Measurements from ENCODE around the gene SMYD3.

Gene SMYD3

GRCh38 chr1:245856944-245857531 lies 650.0 kb downstream of the SMYD3 start:
- peaks cover 62% of the 10 kb centered on the region for H3K4me1 Mint-ChIP-seq

GRCh38 chr1:245855846-245856730 lies 651.0 kb downstream of the SMYD3 start:
- H3K27me3 Mint-ChIP-seq (ENCODE audit: low read depth, poor library complexity), result no peaks in the 10 kb centered on the region
- H3K9me3 Mint-ChIP-seq, result peaks cover 3% of the 10 kb centered on the region
- no peak for TF ChIP-seq CTCF (IDR thresholded peaks at IDR 0.05)
- H3K4me3 Mint-ChIP-seq, result no peak overlapping the region
- H3K36me3 Mint-ChIP-seq (ENCODE audit: low read depth), result peaks cover 45% of the 10 kb centered on the region
- H3K27ac Mint-ChIP-seq, result no peak overlapping the region
- peaks cover 52% of the 10 kb centered on the region for H3K4me1 Mint-ChIP-seq
- no peak for DNase-seq

More at GRCh38 chr1:245856944-245857531, 650.0 kb downstream of the SMYD3 start:
- Mint-ChIP-seq H3K9me3 (peaks cover 3% of the 10 kb centered on the region), H3K4me3 (no peak overlapping the region), H3K27me3 (ENCODE audit: low read depth, poor library complexity) (no peaks in the 10 kb centered on the region), H3K36me3 (ENCODE audit: low read depth) (peaks cover 52% of the 10 kb centered on the region), H3K27ac (peak overlapping the region; percentile 47)
- no peak for TF ChIP-seq CTCF (IDR thresholded peaks at IDR 0.05)
- DNase-seq, result no peak

- Mint-ChIP-seq H3K4me3 (no peak overlapping the region), H3K27me3 (ENCODE audit: low read depth, poor library complexity) (no peaks in the 10 kb centered on the region), H3K4me1 (peaks cover 26% of the 10 kb centered on the region), H3K36me3 (ENCODE audit: low read depth) (peaks cover 50% of the 10 kb centered on the region), H3K9me3 (peaks cover 3% of the 10 kb centered on the region), H3K27ac (no peak overlapping the region)
- TF ChIP-seq CTCF (IDR thresholded peaks at IDR 0.05), result no peak
- DNase-seq, result no peak
Observed at GRCh38 chr1:245853291-245853690, 653.8 kb downstream of the SMYD3 start.

- Mint-ChIP-seq H3K4me3 (no peak overlapping the region), H3K4me1 (peaks cover 15% of the 10 kb centered on the region), H3K27me3 (ENCODE audit: low read depth, poor library complexity) (no peaks in the 10 kb centered on the region), H3K36me3 (ENCODE audit: low read depth) (peaks cover 3% of the 10 kb centered on the region), H3K9me3 (no peaks in the 10 kb centered on the region), H3K27ac (no peak overlapping the region)
- no peak for DNase-seq
- TF ChIP-seq CTCF (IDR thresholded peaks at IDR 0.05), result no peak
Observed at GRCh38 chr1:245843101-245843500, 664.0 kb downstream of the SMYD3 start.

- no peak for TF ChIP-seq CTCF (IDR thresholded peaks at IDR 0.05)
- Mint-ChIP-seq H3K4me3 (no peak overlapping the region), H3K36me3 (ENCODE audit: low read depth) (no peaks in the 10 kb centered on the region), H3K9me3 (no peaks in the 10 kb centered on the region), H3K27me3 (ENCODE audit: low read depth, poor library complexity) (no peaks in the 10 kb centered on the region), H3K27ac (no peak overlapping the region), H3K4me1 (peaks cover 25% of the 10 kb centered on the region)
- no peak for DNase-seq
Observed at GRCh38 chr1:245842106-245842505, 665.0 kb downstream of the SMYD3 start.

All from nephron progenitor cell (in vitro differentiated cells).